ENCODE data around the gene CMAS. TPM values are rescaled to one million over a fixed set of nuclear protein-coding genes. Genes with fewer than 3 reads are reported as not detected.

The CMAS gene
- total RNA-seq, 1 experiment from 2014 or later: 37.7 TPM

DNA sequence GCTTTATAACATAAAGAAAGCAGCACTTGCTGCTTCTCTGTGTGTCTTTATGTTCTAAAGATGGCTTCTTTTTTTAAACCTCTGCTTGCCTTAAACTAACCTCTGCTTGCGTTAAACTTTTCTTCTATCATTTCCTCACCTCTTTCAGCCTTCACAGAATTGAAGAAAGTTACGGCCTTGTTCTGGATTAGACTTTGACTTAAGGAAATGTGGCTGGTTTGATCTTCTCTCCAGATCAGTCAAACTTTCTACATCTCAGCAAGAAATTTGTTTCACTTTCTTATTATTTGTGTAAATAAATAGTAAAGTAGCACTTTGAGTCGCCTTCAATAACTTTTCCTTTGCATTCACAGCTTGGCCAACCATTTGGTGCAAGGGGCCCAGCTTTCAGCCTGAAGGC lies 64.2 kb downstream of the CMAS start:
- CTCF ChIA-PET: no interaction called here
- POLR2A ChIA-PET (ENCODE audit: low non-redundant PET): no interaction called here
- TF ChIP-seq EZH2 (IDR thresholded peaks at IDR 0.05; ENCODE audit: borderline replicate concordance, low read depth, low read length, poor library complexity, severe bottlenecking): no peak
- TF ChIP-seq, protein P1, sequence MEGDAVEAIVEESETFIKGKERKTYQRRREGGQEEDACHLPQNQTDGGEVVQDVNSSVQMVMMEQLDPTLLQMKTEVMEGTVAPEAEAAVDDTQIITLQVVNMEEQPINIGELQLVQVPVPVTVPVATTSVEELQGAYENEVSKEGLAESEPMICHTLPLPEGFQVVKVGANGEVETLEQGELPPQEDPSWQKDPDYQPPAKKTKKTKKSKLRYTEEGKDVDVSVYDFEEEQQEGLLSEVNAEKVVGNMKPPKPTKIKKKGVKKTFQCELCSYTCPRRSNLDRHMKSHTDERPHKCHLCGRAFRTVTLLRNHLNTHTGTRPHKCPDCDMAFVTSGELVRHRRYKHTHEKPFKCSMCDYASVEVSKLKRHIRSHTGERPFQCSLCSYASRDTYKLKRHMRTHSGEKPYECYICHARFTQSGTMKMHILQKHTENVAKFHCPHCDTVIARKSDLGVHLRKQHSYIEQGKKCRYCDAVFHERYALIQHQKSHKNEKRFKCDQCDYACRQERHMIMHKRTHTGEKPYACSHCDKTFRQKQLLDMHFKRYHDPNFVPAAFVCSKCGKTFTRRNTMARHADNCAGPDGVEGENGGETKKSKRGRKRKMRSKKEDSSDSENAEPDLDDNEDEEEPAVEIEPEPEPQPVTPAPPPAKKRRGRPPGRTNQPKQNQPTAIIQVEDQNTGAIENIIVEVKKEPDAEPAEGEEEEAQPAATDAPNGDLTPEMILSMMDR (conservative IDR thresholded peaks at IDR 0.05; ENCODE audit: low read depth, low read length): no peak
- Histone ChIP-seq H3K4me1 (ENCODE audit: insufficient read depth, low read length, poor library complexity, severe bottlenecking) (no peaks in the 10 kb centered on the region), H3K4me3 (ENCODE audit: low read depth, low read length, poor library complexity, severe bottlenecking) (no peak overlapping the region), H3K27me3 (replicated peaks; ENCODE audit: insufficient read depth, low read depth, low read length, poor library complexity) (no peaks in the 10 kb centered on the region), H3K27ac (ENCODE audit: low read depth, low read length, poor library complexity, severe bottlenecking) (no peak overlapping the region), H3K9me3 (ENCODE audit: low read depth, low read length, poor library complexity, severe bottlenecking) (no peaks in the 10 kb centered on the region), H3K36me3 (ENCODE audit: insufficient read depth, low read length, poor library complexity, severe bottlenecking) (no peaks in the 10 kb centered on the region)
- no peak for DNase-seq (ENCODE audit: low spot score)
- no TSS peak for BruUV-seq (replicated peaks)
- intact Hi-C loops (cut with micrococcal nuclease; ENCODE audit: unreplicated experiment): no loop called here

Other genes starting within 250 kb of the CMAS start
- gene ABCC9, start 104.8 kb upstream of the CMAS start, total RNA-seq (2021): 0.04 TPM in 1 of 2 replicates, not detected in the other